DOHH2 (cell line): Measurements from ENCODE around the gene SIGLEC11.

ENCODE experiments used
- CTCF ChIP-seq: fragments of 200-600 bp; sonication (generic); IDR thresholded peaks from one replicate; pipeline ENCODE4 v1.5.1; 2014; ENCODE audit warnings: antibody characterized with exemption, mild to moderate bottlenecking, low read depth, low read length; ENCODE audit not compliant: poor library complexity, severe bottlenecking
- EZH2phosphoT487 ChIP-seq: fragments of 200-600 bp; sonication (generic); IDR thresholded peaks from 2 replicates; pipeline ENCODE4 v1.6.1; 2017; ENCODE audit warnings: borderline replicate concordance, mild to moderate bottlenecking, antibody characterized with exemption, low read length, moderate library complexity, mixed read lengths

- TF ChIP-seq CTCF = no peak
- TF ChIP-seq EZH2phosphoT487 = no peak
These were observed 11.0 kb upstream of the SIGLEC11 start for GRCh38 chr19:49971991-49972411.
